ENCODE results near the gene GDPD5.
A peak's percentile ranks its signal among the peaks of the same experiment; 100 is the strongest.

Gene GDPD5, protein sequence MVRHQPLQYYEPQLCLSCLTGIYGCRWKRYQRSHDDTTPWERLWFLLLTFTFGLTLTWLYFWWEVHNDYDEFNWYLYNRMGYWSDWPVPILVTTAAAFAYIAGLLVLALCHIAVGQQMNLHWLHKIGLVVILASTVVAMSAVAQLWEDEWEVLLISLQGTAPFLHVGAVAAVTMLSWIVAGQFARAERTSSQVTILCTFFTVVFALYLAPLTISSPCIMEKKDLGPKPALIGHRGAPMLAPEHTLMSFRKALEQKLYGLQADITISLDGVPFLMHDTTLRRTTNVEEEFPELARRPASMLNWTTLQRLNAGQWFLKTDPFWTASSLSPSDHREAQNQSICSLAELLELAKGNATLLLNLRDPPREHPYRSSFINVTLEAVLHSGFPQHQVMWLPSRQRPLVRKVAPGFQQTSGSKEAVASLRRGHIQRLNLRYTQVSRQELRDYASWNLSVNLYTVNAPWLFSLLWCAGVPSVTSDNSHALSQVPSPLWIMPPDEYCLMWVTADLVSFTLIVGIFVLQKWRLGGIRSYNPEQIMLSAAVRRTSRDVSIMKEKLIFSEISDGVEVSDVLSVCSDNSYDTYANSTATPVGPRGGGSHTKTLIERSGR

GRCh38 chr11:75525433-75526191 lies at the start of gene GDPD5:
TSS of gene GDPD5 (minus strand) at chr11:75525941. CDS start at chr11:75477735, 48,206 bp downstream.
- DNase-seq (ENCODE audit: low spot score) = peak; percentile 98

DNA sequence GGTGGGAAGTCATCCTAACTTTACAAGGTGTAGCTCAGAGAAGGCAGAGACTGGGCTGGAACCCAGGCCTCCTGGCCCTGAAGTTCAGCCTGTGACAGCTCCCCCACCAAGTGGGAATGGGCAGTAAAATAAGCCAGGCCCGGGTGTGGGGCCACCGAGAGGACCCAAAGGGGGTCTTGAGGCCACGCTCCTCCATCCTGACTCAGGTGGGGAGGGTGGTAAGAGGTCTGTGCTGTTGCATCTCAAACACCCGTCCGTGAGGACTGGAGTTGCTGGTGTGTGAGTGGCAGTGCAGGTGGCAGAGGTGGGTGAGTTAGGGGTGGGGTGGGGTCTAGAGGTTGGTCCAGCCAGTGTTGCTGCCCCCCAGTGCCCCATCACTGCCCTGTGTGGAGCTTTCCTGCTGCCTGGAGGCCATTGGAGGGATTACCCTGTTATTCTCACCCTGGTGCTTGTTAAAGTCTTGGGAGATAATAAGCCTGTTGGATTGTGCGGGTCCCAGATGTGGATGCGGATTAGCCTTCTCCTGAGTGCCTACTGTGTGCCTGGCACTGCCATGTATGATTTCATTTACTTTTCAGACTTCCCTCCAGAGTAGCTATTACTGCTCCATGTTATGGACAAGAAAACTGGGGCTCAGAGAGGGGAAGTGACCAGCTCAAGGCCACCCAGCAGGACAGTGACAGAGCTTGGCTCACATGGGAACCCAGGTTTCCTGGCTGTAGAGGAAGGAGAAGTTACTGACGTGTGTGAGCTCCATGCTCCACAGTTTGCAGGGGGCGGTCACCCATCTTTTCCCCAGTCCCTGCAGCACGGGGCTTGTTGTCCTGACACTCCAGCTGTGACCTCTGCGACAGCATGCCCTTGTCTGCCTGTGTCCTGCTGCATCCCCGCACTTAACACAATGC lies 49.2 kb upstream of the GDPD5 start:
- peak; percentile 44 for DNase-seq (ENCODE audit: low spot score)

- no peak for DNase-seq (ENCODE audit: low spot score)
Measured at GRCh38 chr11:75572744-75573143, 47.0 kb upstream of the GDPD5 start.

- DNase-seq (ENCODE audit: low spot score) = no peak
Measured at GRCh38 chr11:75571625-75572024, 45.9 kb upstream of the GDPD5 start.

DNA sequence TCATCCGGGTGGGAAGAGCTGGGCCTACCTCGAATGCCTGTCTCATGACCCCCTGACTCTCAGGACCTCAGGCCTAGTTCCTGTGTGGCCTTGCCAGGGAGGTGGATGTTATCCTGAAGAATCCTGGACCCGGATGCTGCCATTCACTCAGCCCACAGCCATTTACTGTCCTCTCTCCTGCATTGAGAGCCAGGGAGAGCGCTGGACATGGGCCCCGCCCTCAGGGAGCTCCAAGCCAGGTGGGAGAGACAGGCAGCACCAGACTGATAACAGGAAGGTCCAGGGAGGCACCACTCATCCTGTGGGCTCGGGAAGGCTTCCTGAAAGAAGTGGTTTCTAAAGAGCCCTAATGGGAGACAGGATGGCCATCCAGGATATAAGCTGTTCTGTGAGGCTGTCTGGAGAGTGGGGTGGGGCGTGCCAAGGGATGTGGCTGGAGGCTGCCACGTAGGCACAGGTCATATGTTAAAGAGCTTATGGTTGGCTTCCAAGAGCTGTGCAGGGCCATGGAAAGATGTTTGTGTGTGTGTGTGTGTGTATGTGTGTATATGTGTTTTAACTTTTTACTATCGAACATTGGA lies 44.9 kb upstream of the GDPD5 start:
- no peak for DNase-seq (ENCODE audit: low spot score)

GRCh38 chr11:75568616-75569219 lies 43.0 kb upstream of the GDPD5 start:
- DNase-seq (ENCODE audit: low spot score) = no peak

DNA sequence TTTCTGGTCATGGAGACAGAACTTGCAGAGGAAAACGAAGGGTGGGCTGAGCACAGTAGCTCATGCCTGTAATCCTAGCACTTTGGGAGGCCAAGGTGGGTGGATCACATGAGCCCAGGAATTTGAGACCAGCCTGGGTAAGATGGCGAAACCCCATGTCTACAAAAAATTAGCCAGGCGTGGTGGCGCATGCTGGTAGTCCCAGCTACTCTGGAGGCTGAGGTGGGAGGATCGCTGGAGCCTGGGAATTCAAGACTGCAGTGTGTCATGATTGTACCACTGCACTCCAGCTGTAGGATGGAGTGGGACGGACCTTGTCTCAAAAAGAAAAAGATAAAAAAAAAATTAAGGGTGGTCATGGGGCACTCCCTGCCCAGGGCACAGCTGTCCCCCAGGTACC lies 42.2 kb upstream of the GDPD5 start:
- no peak for DNase-seq (ENCODE audit: low spot score)

DNA sequence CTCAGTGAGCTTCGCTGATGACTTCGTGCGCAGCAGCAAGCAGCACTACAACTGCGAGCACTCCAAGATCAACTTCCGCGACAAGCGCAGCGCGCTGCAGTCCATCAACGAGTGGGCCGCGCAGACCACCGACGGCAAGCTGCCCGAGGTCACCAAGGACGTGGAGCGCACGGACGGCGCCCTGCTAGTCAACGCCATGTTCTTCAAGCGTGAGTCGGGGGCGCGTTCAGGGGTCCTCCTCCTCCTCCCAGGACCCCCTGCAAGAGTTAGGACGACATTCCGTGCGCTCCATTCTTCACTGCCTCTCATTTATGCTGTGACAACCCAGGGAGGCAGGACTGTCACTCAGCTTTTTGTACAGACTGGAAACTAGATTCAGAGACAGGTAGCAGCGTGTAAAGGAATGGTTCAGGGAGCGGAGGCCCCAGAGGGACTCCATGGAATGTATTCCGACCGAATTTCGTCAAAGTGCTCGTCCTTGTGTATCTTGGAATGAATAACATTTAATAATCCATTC lies 41.1 kb upstream of the GDPD5 start:
- no peak for DNase-seq (ENCODE audit: low spot score)

DNA sequence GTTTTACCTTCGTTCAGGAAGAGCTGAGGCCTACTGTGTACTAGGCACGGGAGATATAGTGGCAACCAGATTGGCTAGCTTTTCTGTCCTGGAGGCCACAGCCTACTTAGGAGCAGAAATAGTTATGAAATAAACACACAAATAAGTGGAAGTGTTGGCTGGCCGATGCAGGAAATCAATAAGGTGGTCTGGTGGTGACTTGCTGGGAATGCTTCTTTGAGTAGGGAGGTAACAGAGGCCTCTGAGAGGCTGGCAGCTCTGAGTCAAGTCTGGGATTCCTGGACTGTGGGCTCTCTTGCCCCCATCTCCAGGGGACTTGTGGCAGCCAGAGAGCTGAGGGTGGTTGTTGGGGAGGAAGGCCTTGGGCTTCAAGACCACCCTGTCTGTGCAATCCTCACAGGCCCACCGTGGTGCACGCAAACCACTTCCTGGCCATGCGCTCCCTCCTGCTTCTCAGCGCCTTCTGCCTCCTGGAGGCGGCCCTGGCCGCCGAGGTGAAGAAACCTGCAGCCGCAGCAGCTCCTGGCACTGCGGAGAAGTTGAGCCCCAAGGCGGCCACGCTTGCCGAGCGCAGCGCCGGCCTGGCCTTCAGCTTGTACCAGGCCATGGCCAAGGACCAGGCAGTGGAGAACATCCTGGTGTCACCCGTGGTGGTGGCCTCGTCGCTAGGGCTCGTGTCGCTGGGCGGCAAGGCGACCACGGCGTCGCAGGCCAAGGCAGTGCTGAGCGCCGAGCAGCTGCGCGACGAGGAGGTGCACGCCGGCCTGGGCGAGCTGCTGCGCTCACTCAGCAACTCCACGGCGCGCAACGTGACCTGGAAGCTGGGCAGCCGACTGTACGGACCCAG lies 40.4 kb upstream of the GDPD5 start:
- DNase-seq (ENCODE audit: low spot score) = no peak

GRCh38 chr11:75565221-75565814 lies 39.6 kb upstream of the GDPD5 start:
- peak; percentile 84 for DNase-seq (ENCODE audit: low spot score)

DNA sequence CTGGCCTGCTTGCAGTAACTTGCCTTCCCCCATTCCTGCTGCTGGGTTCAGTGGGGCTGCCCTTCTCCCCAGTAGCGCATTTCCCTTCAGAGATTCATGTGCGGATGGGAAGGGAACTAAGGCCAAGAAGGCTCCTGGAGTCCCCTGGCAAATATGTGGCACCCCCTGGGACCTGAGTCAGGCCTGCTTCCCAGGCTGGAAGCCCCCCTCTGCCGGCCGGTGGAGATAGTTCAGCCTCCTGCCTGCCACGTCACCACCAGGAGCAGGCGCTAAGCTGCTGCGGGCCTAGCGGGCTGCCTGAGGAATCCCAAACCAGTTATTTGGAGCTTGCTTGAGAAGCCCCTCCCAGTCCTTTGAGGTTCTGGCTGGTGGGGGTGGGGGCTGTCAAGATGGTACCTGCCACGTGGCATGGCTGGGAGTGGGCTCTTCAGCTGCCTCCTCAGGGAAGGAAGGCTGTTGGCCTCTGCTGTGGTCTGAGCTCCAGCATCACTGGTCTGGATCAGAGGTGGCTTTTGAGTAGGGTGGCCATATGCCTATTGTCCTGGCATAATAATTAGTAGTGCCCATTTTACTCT lies 38.3 kb upstream of the GDPD5 start:
- DNase-seq (ENCODE audit: low spot score) = peak; percentile 88

DNA sequence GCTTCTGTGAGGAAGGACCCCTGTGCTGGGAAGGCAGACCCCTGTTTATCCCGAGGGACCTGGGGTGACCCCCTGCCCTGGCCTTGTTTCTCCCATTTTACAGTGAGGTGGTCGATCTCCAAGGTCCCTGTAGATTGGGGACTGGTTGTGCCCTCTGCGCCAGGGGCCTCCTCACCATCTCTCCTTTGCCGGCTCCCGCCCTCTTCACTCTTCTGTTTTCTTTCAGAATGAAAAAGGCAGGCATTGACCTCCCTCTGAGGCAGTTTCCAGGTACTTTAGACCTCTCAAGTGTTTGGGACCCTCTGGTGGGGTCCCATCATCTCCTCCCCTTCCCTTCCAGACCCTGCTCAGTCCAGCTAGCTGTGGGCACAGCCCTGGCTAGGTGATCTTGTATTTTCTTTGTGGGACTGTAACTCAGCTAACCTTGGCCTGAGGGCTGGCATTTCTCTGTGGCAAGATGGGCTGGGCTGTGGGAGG lies 37.8 kb upstream of the GDPD5 start:
- DNase-seq (ENCODE audit: low spot score) = no peak

- peak; percentile 68 for DNase-seq (ENCODE audit: low spot score)
Measured at GRCh38 chr11:75562836-75563484, 37.2 kb upstream of the GDPD5 start.

DNA sequence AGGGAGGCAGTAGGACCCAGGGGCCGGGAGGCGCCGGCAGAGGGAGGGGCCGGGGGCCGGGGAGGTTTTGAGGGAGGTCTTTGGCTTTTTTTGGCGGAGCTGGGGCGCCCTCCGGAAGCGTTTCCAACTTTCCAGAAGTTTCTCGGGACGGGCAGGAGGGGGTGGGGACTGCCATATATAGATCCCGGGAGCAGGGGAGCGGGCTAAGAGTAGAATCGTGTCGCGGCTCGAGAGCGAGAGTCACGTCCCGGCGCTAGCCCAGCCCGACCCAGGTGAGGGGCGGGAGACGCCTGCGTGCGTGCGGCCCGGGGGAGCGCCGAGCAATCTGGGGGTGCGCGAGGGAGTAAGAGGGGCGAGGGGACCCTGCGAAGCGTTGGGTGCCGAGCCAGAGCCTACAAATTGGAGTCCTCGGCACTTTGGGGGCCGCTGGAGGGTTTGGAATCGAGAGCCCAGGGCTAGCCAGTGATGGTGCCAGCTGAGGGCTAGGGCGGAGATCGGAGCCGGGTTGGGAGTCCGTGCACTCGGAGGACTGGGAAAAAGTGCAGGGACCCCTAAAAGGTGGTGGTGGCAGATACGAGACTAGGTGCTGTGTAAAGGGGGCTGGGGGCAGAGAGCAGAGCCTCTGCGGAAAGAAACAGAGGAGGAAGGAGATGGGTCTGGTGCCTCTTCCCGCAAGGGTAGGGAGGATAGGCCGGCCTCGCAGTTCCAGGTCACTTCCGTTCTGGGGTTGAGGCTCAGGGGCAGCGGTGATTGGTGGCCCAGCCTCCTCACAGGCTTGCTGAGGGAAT lies 36.5 kb upstream of the GDPD5 start, which contains the start of gene SERPINH1:
SERPINH1 (plus strand) TSS at position 206 of the 788 bp plus-strand sequence. CDS start 4,097 bp downstream, outside the sequence.
- DNase-seq (ENCODE audit: low spot score) = peak; percentile 92

- no peak for DNase-seq (ENCODE audit: low spot score)
Measured at GRCh38 chr11:75561426-75562047, 35.8 kb upstream of the GDPD5 start.

- DNase-seq (ENCODE audit: low spot score) = no peak
Measured at GRCh38 chr11:75560644-75561043, 34.9 kb upstream of the GDPD5 start.

All from GM03348 (cell line).